Measurements from ENCODE around the gene TNS1. TPM values are rescaled to one million over a fixed set of nuclear protein-coding genes. Genes with fewer than 3 reads are reported as not detected.
A peak's percentile ranks its signal among the peaks of the same experiment; 100 is the strongest.

TNS1 gene
- polyA plus RNA-seq, 1 of the 3 experiments (the other 2 are of a cell fraction) = 12.1 TPM

GRCh38 chr2:217884985-217885384, 117.8 kb downstream of the TNS1 start (continued):
- TF ChIP-seq REST (IDR thresholded peaks at IDR 0.05; ENCODE audit: low read depth, low read length) (no peak), ELF1 (IDR thresholded peaks at IDR 0.05) (no peak), USF1 (IDR thresholded peaks at IDR 0.05; ENCODE audit: borderline replicate concordance, low read depth) (no peak)

- ChIA-PET POLR2A (no interaction called here), CTCF (interaction anchor here (1.0 to 20.7 kb wide), 4 partner anchors 11 to 91 kb away, joined by 3 to 360 read pairs (median 8); no protein-coding TSS in a partner anchor)
- Histone ChIP-seq H3K36me3 (replicated peaks in 1 of 2; ENCODE audit: control insufficient read depth in 1 of 2, insufficient read depth in 2 of 2, low read length in 1 of 2) (peaks cover 68 to 76% of the 10 kb centered on the region in 2 experiments), H3K4me3 (ENCODE audit: low read depth in 2 of 2, low read length in 1 of 2) (no peak overlapping the region), H3K9me2 (no peaks in the 10 kb centered on the region), H3K79me2 (ENCODE audit: insufficient read depth) (peaks cover 21% of the 10 kb centered on the region; the same call in 1 of the 2 replicates), H3K27ac (ENCODE audit: low read depth in 2 of 2, low read length in 1 of 2) (no peak overlapping the region), H2AFZ (ENCODE audit: low read depth) (no peak overlapping the region), H3K4me2 (no peak overlapping the region), H4K20me1 (ENCODE audit: insufficient read depth) (peaks cover 14% of the 10 kb centered on the region), H3F3A (replicated peaks; ENCODE audit: insufficient read depth) (peaks cover 6% of the 10 kb centered on the region), H3K9ac (no peak overlapping the region), H3K9me3 (no peaks in the 10 kb centered on the region), H3K4me1 (ENCODE audit: control insufficient read depth in 1 of 2, insufficient read depth in 2 of 2, low read depth in 1 of 2, low read length in 1 of 2) (peaks cover 0 to 16% of the 10 kb centered on the region in 2 experiments; a peak in 1 of 4 replicates), H3K27me3 (ENCODE audit: insufficient read depth) (no peaks in the 10 kb centered on the region)
- TF ChIP-seq NFIC (IDR thresholded peaks at IDR 0.05; ENCODE audit: borderline replicate concordance) = no peak
- DNase-seq = no peak
- WGBS (ENCODE audit: low lambda C conversion rate) = 94% methylated on average over 14 of the region's 14 CpGs
Observed at GRCh38 chr2:217880891-217881290, 121.9 kb downstream of the TNS1 start.

GRCh38 chr2:217880287-217880889, 122.4 kb downstream of the TNS1 start:
- H3K27me3 ChIP-seq (ENCODE audit: insufficient read depth) = no peaks in the 10 kb centered on the region
- no peak overlapping the region for H3K9ac ChIP-seq
- H3K27ac ChIP-seq (ENCODE audit: low read depth in 2 of 2, low read length in 1 of 2) = no peak overlapping the region
- H3K4me2 ChIP-seq = no peak overlapping the region
- no peak overlapping the region for H3K4me3 ChIP-seq (ENCODE audit: low read depth in 2 of 2, low read length in 1 of 2)
- H3K9me2 ChIP-seq = no peaks in the 10 kb centered on the region
- no peak overlapping the region for H2AFZ ChIP-seq (ENCODE audit: low read depth)
- no peak for DNase-seq
- peaks cover 6% of the 10 kb centered on the region for H3F3A ChIP-seq (replicated peaks; ENCODE audit: insufficient read depth)
- peaks cover 63 to 71% of the 10 kb centered on the region in 2 experiments for H3K36me3 ChIP-seq (replicated peaks in 1 of 2; ENCODE audit: control insufficient read depth in 1 of 2, insufficient read depth in 2 of 2, low read length in 1 of 2)
- ChIA-PET CTCF (interaction anchor here (0.5 to 20.7 kb wide), 6 partner anchors 10 to 105 kb away, joined by 3 to 360 read pairs (median 4); no protein-coding TSS in a partner anchor), POLR2A (no interaction called here)
- H3K79me2 ChIP-seq (ENCODE audit: insufficient read depth) = peaks cover 18% of the 10 kb centered on the region; the same call in 1 of the 2 replicates
- peaks cover 16% of the 10 kb centered on the region for H4K20me1 ChIP-seq (ENCODE audit: insufficient read depth)
- 96% methylated on average over 5 of the region's 5 CpGs for WGBS (ENCODE audit: low lambda C conversion rate)
- no peak for TF ChIP-seq NRF1 (IDR thresholded peaks at IDR 0.05; ENCODE audit: low read depth, low read length)
- no peak for TF ChIP-seq ELF1 (IDR thresholded peaks at IDR 0.05)
- no peak for TF ChIP-seq CHD2 (IDR thresholded peaks at IDR 0.05; ENCODE audit: low read length, partially characterized antibody)
- TF ChIP-seq EP300 (IDR thresholded peaks at IDR 0.05; ENCODE audit: borderline replicate concordance in 1 of 2, low read depth in 1 of 2, low read length in 1 of 2) = no peak
- TF ChIP-seq CTCF (IDR thresholded peaks at IDR 0.05) = 0 out of 2 replicates have a peak, but pooled peaks have one; percentile 16
- H3K9me3 ChIP-seq = no peaks in the 10 kb centered on the region
- peaks cover 0 to 16% of the 10 kb centered on the region in 2 experiments; a peak in 1 of 4 replicates for H3K4me1 ChIP-seq (ENCODE audit: control insufficient read depth in 1 of 2, insufficient read depth in 2 of 2, low read depth in 1 of 2, low read length in 1 of 2)
